ENCODE measurements around the gene DNAH6.
A peak's percentile ranks its signal among the peaks of the same experiment; 100 is the strongest.
"Not testable (repeated sequence)": the region's sequence is repeated elsewhere in the genome, so short reads cannot be mapped to it uniquely, and the experiment has no call there.

The DNAH6 gene, protein sequence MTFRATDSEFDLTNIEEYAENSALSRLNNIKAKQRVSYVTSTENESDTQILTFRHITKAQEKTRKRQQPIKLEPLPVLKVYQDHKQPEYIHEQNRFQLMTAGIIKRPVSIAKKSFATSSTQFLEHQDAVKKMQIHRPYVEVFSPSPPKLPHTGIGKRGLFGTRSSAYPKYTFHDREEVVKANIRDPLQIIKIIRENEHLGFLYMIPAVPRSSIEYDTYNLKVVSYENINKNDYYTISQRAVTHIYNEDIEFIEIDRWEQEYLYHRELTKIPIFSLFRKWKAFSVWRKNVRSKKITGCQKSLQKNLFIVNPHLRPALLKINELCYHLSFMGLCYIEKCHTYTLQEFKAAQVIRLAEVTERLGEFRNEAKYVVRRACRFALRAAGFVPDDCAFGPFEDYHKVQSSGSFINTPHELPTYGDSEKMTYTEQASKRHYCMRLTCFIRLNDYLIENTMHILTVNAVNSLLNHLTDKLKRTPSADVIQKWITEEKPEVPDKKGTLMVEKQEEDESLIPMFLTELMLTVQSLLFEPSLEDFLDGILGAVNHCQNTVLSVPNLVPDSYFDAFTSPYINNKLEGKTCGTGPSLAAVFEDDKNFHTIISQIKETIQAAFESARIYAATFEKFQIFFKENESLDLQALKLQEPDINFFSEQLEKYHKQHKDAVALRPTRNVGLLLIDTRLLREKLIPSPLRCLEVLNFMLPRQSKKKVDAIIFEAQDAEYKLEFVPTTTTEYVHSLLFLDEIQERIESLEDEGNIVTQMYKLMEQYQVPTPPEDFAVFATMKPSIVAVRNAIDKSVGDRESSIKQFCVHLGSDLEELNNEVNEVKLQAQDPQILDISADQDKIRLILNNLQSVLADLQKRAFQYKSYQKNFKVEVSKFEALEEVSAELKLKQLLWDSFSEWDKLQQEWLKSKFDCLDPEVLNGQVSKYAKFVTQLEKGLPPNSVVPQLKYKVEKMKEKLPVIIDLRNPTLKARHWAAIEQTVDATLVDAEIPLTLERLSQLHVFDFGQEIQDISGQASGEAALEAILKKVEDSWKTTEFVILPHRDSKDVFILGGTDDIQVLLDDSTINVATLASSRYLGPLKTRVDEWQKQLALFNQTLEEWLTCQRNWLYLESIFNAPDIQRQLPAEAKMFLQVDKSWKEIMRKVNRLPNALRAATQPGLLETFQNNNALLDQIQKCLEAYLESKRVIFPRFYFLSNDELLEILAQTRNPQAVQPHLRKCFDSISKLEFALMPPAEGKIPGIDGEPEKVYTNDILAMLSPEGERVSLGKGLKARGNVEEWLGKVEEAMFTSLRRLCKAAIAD (N-terminal part only)

DNA sequence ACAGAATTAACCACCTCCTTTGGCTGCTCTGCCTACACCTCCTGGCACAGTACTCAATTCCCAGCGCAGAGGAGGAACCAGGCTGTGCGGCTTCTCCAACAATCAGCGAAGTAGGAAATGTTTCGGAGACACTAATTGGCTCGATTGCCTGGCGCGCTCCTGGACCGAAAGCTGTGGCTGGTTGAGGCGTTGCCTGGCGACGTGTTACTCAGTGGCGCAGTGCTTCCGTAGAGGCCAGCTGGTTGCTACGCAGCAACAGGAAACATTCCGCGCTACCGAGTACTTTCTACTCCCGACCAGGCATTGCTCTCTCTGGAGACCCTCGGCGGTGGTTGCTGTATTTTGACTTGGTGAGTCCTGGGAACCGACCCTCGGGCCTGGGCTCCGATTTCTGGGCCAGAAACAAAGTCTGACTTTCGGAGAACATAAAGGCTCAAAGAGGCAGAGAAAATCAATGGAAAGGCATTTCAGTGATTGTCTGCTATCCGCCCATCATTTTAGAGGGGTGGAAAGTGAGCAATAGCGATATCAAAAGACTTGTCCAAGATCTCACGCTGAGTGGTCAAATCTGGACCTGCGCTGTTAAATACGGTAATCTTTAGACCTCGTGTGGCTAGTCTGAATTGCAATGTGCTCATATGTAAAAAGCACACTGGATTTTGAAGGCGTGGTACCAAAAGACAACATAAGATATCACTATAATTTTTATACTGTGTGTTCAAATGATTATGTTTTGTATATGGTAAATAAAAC is at the start of gene DNAH6:
Gene DNAH6 (plus strand): TSS at position 265 of the 753 bp plus-strand sequence. CDS start 1,329 bp downstream, outside the sequence.
- no peaks in the 10 kb centered on the region for H3K27me3 ChIP-seq (ENCODE audit: control insufficient read depth, insufficient read depth, low read length)
- peak within 1 kb of the TSS; percentile 7 for H3K9ac ChIP-seq
- peak within 1 kb of the TSS; percentile 70 for H3K27ac ChIP-seq
- peak within 1 kb of the TSS; percentile 64 for H3K4me3 ChIP-seq (ENCODE audit: low read depth, low read length)
- H3K36me3 ChIP-seq (ENCODE audit: control insufficient read depth, insufficient read depth, low read length) = no peaks in the 10 kb centered on the region
- peak within 1 kb of the TSS; percentile 96 for H2AFZ ChIP-seq
- H3K79me2 ChIP-seq = peaks cover 8% of the 10 kb centered on the region
- TF ChIP-seq, protein P1, sequence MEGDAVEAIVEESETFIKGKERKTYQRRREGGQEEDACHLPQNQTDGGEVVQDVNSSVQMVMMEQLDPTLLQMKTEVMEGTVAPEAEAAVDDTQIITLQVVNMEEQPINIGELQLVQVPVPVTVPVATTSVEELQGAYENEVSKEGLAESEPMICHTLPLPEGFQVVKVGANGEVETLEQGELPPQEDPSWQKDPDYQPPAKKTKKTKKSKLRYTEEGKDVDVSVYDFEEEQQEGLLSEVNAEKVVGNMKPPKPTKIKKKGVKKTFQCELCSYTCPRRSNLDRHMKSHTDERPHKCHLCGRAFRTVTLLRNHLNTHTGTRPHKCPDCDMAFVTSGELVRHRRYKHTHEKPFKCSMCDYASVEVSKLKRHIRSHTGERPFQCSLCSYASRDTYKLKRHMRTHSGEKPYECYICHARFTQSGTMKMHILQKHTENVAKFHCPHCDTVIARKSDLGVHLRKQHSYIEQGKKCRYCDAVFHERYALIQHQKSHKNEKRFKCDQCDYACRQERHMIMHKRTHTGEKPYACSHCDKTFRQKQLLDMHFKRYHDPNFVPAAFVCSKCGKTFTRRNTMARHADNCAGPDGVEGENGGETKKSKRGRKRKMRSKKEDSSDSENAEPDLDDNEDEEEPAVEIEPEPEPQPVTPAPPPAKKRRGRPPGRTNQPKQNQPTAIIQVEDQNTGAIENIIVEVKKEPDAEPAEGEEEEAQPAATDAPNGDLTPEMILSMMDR (IDR thresholded peaks at IDR 0.05) = no peak
- peaks cover 8% of the 10 kb centered on the region for H3K4me1 ChIP-seq
- peak within 1 kb of the TSS; percentile 64 for H3K4me2 ChIP-seq (ENCODE audit: low read length)
- H3K9me3 ChIP-seq (ENCODE audit: control insufficient read depth, low read length) = no peaks in the 10 kb centered on the region

DNA sequence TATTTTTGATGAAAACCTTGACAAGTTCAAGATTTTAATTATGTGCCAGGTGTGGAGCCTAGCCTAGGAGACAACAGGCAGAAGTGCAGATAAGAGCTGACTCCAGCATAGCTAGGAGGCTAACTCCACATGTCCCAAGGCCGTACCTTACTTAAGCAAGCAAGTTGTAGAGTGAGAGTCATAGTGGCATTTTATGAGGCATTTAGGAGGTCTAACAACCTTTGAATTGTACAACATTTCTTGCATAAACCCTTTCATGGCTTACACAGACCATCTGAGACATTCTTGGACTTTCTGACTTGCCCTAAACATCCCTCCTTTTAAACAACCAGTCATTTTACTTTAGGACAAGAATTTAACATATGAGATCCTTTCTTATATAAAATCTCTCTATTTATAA is 48.9 kb upstream of the DNAH6 start:
- H3K79me2 ChIP-seq = no peaks in the 10 kb centered on the region
- H3K4me3 ChIP-seq (ENCODE audit: low read depth, low read length) = no peak overlapping the region
- no peak overlapping the region for H2AFZ ChIP-seq
- no peaks in the 10 kb centered on the region for H3K27me3 ChIP-seq (ENCODE audit: control insufficient read depth, insufficient read depth, low read length)
- peaks cover 7% of the 10 kb centered on the region for H3K9me3 ChIP-seq (ENCODE audit: control insufficient read depth, low read length)
- H3K4me2 ChIP-seq (ENCODE audit: low read length) = no peak overlapping the region
- H3K9ac ChIP-seq = no peak overlapping the region
- H3K4me1 ChIP-seq = peaks cover 16% of the 10 kb centered on the region
- H3K27ac ChIP-seq = no peak overlapping the region
- TF ChIP-seq, protein P1 (IDR thresholded peaks at IDR 0.05) = no peak
- no peaks in the 10 kb centered on the region for H3K36me3 ChIP-seq (ENCODE audit: control insufficient read depth, insufficient read depth, low read length)

DNA sequence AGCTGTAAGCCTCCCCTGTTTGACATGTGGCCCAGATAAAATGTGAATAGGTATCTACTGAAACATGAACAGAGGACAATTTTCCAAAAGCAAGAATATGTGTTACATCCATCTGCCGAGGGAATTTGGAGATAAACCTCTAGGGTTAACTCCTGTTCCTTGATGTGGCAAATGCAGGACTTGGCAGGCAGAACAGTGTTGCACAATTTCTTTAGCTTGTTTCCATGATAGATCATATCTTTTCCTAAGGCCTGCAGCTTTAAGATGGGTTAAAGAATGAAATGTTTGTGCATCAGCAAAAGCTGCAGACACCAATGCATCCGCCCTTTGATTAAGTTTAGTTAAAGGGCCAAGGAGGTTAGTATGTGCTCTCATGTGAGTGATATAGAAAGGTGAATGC is 43.9 kb upstream of the DNAH6 start:
- not testable (repeated sequence) for H3K79me2 ChIP-seq; H3K9ac ChIP-seq; H3K36me3 ChIP-seq (ENCODE audit: control insufficient read depth, insufficient read depth, low read length); H3K27me3 ChIP-seq (ENCODE audit: control insufficient read depth, insufficient read depth, low read length); H3K9me3 ChIP-seq (ENCODE audit: control insufficient read depth, low read length)
- peak overlapping the region; percentile 11 for H2AFZ ChIP-seq
- H3K4me3 ChIP-seq (ENCODE audit: low read depth, low read length) = peak overlapping the region; percentile 32
- H3K4me2 ChIP-seq (ENCODE audit: low read length) = peak overlapping the region; percentile 62
- peaks cover 35% of the 10 kb centered on the region for H3K4me1 ChIP-seq
- H3K27ac ChIP-seq = peak overlapping the region; percentile 89

DNA sequence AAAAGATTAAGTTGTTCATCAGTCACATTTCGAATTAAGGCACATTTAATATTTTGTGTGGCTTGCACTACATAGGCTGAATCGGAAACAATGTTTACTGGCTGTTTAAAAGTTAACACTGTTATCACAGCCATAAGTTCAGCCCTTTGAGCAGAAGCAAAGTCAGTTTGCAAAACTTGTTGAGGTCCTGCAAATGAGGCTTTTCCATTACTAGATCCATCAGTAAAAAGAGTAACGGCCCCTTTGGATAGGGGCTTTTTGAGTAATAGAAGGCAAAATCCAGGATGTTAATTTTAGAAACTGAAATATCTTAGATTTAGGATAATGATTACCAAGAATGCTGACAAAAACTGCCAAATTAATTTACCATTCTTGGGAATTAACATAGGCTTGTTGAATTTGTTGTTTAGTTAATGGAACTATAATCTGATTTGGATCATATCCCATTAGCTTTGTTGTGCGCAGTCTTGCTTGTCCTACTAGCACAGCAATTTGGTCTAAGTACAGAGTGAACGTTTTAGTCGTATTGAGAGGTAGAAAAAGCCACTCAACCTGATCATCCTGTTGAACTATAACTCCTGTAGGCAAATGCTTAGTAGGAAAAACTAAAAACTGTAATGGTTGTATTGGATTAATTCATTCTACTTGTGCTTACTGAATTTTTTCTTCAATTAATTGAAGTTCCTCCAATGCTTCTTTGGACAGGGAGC is 43.3 kb upstream of the DNAH6 start:
- peak overlapping the region; percentile 32 for H3K4me3 ChIP-seq (ENCODE audit: low read depth, low read length)
- peaks cover 7% of the 10 kb centered on the region for H3K9me3 ChIP-seq (ENCODE audit: control insufficient read depth, low read length)
- H3K4me2 ChIP-seq (ENCODE audit: low read length) = peak overlapping the region; percentile 62
- no peaks in the 10 kb centered on the region for H3K79me2 ChIP-seq
- peak overlapping the region; percentile 36 for H2AFZ ChIP-seq
- peaks cover 40% of the 10 kb centered on the region for H3K4me1 ChIP-seq
- TF ChIP-seq, protein P1 (IDR thresholded peaks at IDR 0.05) = no peak
- no peak overlapping the region for H3K9ac ChIP-seq
- no peaks in the 10 kb centered on the region for H3K36me3 ChIP-seq (ENCODE audit: control insufficient read depth, insufficient read depth, low read length)
- peak overlapping the region; percentile 89 for H3K27ac ChIP-seq
- H3K27me3 ChIP-seq (ENCODE audit: control insufficient read depth, insufficient read depth, low read length) = no peaks in the 10 kb centered on the region

Data from parathyroid adenoma (tissue), 2 donors.